WI38 (cell line): ENCODE results near the gene RHBDD3.
"Not testable (repeated sequence)": the region's sequence is repeated elsewhere in the genome, so short reads cannot be mapped to it uniquely, and the experiment has no call there.

Experiments used
- H3K4me3 ChIP-seq: 2 replicates; pipeline ENCODE4 v1.5.1; 2011; ENCODE audit warnings: low read depth, mild to moderate bottlenecking, control low read depth, low read length
- CTCF ChIP-seq: IDR thresholded peaks from 2 replicates; pipeline ENCODE4 v1.5.1; 2012; ENCODE audit warnings: low read depth, mild to moderate bottlenecking, control low read depth, low read length

RHBDD3 gene

GRCh38 chr22:29253561-29254285 lies 14.1 kb downstream of the RHBDD3 start:
- no peak overlapping the region for H3K4me3 ChIP-seq
- TF ChIP-seq CTCF, result no peak

- no peak for TF ChIP-seq CTCF
- no peak overlapping the region for H3K4me3 ChIP-seq
Measured at GRCh38 chr22:29251981-29252911, 15.5 kb downstream of the RHBDD3 start.

- H3K4me3 ChIP-seq, result no peak overlapping the region
- TF ChIP-seq CTCF, result no peak
Measured at GRCh38 chr22:29251265-29251664, 16.5 kb downstream of the RHBDD3 start.

GRCh38 chr22:29247891-29248290 lies 19.9 kb downstream of the RHBDD3 start:
- not testable (repeated sequence) for H3K4me3 ChIP-seq

GRCh38 chr22:29245626-29246385 lies 22.0 kb downstream of the RHBDD3 start:
- no peak overlapping the region for H3K4me3 ChIP-seq
- peak; percentile 99 for TF ChIP-seq CTCF

- TF ChIP-seq CTCF, result no peak
- no peak overlapping the region for H3K4me3 ChIP-seq
Measured at GRCh38 chr22:29244785-29245625, 22.8 kb downstream of the RHBDD3 start.
